ENCODE results near the gene EPHA5.

The EPHA5 gene

DNA sequence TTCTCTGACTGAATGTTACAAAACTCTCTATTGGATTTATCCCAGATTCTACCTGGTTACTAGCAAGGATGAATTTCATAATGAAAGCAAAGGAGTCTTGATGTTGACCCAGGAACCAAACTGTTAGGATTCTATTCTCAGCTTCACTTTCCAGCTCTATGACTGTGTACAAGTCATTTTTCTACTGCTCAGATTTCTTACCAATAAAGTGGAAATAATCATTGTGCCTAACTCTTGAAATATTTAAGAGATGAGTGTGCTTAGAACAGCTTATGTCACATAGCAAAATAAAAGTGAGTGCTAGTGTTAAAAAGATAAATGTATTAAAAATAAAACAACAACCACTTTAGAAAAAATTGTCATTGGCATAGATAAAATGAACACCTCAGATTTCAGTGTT lies 45.6 kb downstream of the EPHA5 start:
- no peak for DNase-seq (ENCODE audit: low read depth)

DNA sequence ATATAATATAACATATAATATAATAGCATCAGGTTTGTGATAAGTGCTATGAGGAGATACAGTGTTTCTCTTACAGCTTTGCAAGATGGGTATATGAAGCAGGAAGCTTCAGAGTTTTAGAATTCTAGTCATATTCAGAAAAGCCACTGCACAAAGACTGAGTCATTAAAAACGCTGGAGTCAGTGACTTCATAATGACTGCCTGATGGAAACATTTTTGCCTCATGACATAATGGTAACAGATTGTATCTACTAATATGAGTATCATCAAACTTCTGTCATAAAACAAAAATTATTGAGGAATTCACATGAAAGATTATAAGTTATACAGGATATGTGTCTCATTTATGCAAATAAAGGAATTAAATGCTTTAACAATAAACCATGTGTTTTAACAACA lies 46.8 kb downstream of the EPHA5 start:
- DNase-seq (ENCODE audit: low read depth): no peak

- DNase-seq (ENCODE audit: low read depth): no peak
Observed at GRCh38 chr4:65617416-65617815, 52.9 kb downstream of the EPHA5 start.

- DNase-seq (ENCODE audit: low read depth): no peak
Observed at GRCh38 chr4:65604515-65604914, 65.8 kb downstream of the EPHA5 start.

DNA sequence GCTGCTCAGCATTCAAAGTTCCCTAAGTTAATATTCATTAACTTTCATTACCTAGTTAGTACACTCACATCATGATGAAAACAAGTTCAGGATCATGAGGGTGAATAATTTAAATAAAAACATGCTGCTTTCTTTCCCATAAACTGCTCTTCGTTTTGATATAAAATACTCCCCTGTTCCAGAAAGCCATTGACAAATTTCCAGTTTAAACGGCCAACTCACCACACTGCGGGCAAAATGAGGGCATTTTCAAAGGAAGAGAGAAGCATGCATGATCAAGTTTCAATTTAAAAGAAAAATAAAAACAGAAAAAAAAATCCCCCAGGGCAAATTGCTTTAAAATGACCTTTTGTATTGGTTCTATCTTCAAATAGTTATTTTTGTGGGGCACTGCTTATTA lies 69.6 kb downstream of the EPHA5 start:
- DNase-seq (ENCODE audit: low read depth): no peak

DNA sequence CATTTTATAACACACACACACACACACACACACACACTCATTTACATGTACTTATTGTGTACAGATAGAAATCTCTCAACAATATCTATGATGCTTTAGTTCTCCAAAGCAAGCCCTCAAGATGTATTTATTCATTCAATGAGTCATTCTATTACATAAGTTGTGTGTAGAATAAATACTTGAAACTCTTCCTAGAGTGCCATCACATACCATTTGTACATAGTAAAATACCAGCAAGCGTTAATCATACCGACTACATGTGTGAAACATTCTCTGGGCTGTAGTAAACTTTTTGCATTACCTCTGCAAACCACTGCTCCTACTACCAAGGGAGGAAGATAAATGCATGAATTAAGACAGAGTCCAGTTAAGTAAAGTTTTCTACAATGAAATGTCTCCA lies 70.9 kb downstream of the EPHA5 start:
- DNase-seq (ENCODE audit: low read depth): no peak

DNA sequence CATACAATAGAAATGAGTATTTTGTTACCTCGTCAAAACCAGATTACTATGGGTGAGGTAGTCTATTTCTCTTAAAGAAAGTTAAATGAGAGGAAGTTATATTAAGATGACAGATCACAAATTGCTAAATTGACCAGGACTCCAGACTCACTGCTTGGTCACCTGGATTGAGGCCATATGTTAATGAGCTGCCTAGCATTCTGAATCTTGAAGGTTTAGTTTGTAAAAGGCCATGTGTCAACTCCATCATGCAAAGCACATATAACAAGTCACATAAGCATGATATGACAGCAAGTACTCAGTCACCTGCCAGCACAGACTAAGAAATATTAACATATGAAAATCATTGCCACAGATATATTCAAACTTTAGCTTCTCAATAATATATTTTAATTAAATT lies 72.6 kb downstream of the EPHA5 start:
- DNase-seq (ENCODE audit: low read depth): no peak

DNA sequence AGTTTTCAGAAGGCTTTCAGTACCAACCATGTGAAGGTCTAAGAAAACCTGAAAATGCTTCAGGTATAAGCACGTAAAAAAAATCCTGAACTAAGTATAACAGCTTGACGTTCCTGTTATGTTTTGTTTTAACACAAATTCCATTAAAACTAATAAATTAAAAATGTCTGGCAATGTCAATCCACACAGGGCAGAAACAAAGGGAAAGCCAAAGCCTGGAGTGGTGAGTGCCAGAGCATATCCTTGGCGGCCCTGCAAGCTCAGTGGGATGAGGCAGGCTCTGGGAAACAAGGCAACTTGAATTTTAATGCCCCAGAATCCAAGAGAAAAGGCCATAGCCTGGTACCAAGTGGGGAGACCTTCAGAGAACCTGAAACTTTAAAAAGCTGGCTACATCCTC lies 78.2 kb downstream of the EPHA5 start:
- no peak for DNase-seq (ENCODE audit: low read depth)

DNA sequence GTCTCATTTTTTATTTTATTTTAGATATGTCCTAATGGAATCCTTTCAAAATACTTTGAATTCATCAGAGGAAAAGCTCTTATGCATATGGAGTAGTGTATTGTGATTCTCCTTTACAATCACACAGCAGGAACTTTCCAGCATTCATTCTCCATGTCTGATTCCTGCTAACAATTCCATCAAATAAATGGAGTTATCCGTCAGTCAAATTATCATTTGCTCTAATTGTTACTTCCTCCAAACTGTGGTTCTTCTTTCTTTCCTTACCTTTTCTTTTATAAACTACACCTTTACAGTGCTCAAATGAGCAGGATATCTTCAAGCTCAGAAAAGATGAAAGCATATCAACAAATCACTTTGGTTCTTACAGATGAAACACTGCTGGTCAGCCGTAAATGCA lies 80.4 kb downstream of the EPHA5 start:
- DNase-seq (ENCODE audit: low read depth): no peak

DNA sequence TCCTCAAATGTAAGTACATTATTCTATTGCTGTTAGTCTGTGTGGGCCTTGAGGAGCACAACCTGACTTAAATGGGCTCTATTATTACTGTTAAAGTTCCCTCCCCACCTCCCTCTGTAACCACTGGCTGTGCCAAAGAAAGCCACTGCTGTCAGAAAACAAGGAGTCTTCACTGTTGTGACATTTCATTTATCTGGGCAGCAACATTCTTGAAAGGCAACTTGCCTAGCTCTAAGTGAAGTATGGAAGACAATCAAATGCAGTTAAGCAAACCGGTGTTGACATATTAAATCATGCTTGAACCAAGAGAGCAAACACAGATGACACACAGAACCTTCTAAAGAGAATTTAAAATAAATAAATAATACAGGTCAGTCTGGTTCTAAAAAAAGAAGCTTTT lies 81.0 kb downstream of the EPHA5 start:
- DNase-seq (ENCODE audit: low read depth): no peak

DNA sequence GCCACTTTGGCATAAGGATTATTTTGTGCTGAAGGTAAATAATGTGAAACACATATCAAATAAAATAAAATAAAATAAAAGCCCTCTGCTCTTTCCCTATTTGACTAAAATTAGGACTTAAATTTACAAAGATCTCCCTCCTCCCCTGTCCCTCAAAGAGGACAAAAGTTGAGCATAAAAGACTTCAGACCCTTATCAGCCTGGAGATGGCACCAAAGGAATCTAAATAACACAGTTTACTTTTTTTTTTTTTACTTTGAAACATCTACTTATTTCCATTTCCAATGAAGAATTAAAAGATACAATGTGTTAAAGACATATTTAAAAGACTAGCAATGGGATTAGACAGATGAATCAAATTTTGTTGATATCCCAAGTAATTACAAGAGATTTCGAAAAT lies 89.7 kb downstream of the EPHA5 start:
- no peak for DNase-seq (ENCODE audit: low read depth)

DNA sequence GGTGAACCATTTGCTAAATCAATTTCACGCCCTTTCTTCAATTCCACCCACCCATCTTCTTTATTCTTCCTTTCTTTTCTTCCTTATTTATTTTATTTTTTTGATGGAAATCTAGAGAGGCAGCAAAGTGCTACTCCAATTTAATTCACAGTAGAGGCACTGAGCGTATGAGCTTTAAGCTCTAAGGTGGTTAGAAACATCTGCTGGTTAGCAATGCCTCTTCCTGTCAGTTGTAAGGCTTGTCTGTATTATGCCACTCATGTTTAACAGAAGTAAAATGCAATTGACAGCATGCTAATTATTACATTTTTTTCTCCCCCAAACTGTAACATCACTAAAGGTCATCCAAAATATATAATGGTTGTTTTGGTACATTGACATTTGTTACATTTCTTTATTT lies 103.8 kb downstream of the EPHA5 start:
- DNase-seq (ENCODE audit: low read depth): no peak

DNA sequence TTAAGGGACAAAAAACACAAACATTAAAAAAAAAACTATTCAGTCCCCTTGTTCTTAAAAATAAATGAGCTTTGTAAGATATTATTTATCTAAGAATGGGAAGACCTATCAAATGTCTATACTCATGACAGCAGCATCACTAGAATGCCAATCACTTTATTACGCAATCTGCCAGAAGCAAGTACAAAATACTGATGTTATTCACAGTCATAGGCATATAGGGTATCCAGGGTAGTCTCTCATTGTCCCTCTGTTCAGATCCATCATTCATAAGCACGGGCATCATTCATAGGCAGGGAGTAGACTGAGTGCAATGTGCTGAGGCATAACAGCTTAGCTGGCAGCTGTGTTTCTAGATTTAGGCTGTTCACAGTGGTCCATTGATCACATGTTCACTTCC lies 109.1 kb downstream of the EPHA5 start:
- no peak for DNase-seq (ENCODE audit: low read depth)

- DNase-seq (ENCODE audit: low read depth): no peak
Observed at GRCh38 chr4:65559270-65559669, 111.0 kb downstream of the EPHA5 start.

DNA sequence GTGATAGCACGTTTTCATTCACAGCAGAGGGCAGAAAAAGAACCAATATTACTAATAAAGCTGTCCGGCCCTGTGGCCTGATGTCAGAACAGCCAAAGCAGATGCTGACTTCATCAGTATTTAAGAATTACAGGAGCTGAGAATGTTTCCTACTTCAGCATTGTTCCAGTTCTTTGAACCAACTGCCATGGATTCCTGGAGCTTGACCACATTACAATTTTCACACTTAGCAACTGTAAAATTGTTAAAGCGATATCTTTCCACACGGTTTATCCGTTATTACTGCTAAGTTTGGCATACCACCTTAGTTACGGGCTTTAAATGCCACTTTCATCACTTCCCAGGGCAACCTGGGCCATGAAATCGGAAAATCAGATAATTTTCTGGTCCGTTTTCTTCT lies 118.2 kb downstream of the EPHA5 start:
- no peak for DNase-seq (ENCODE audit: low read depth)

- no peak for DNase-seq (ENCODE audit: low read depth)
Observed at GRCh38 chr4:65550500-65550899, 119.8 kb downstream of the EPHA5 start.

GRCh38 chr4:65546882-65547416 lies 123.3 kb downstream of the EPHA5 start:
- no peak for DNase-seq (ENCODE audit: low read depth)

GRCh38 chr4:65538571-65538970 lies 131.7 kb downstream of the EPHA5 start:
- no peak for DNase-seq (ENCODE audit: low read depth)

GRCh38 chr4:65535113-65535512 lies 135.2 kb downstream of the EPHA5 start:
- DNase-seq (ENCODE audit: low read depth): no peak

DNA sequence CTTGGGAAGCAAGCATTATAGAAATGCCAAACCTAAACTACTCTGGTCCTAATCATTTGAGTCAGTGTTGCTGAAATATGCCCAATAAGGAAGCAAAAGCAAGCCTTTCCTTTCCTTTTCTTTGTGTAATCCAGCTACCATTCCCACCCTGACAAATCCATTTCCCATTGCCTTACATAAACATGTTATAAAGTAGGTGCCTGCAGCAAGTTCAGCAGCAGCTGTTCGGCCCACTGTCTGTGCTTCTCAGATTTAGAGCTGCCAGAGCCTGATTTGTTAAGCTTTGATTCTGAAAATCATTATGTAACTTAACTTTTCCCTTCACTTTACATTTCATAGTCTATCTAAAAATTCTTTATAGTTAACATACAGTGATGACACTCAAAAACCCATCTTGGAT lies 148.6 kb downstream of the EPHA5 start:
- no peak for DNase-seq (ENCODE audit: low read depth)

DNA sequence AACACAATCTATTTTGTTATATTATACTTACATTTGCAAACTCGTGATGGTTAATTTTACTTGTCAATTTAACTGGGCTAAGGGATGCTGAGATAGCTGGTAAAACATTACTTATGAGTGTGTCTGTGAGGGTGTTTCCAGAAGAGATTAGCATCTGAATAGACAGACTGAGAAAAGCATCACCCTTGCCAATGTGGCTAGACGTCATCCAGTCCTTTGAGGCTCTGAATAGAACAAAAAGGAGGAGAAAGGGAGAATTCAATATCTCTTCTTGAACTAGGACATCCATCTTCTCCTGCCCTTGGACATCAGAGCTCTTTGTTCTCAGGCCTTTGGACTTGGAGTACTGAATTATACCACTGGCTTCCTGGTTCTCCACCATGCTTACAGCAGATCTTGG lies 154.6 kb downstream of the EPHA5 start:
- DNase-seq (ENCODE audit: low read depth): no peak

DNA sequence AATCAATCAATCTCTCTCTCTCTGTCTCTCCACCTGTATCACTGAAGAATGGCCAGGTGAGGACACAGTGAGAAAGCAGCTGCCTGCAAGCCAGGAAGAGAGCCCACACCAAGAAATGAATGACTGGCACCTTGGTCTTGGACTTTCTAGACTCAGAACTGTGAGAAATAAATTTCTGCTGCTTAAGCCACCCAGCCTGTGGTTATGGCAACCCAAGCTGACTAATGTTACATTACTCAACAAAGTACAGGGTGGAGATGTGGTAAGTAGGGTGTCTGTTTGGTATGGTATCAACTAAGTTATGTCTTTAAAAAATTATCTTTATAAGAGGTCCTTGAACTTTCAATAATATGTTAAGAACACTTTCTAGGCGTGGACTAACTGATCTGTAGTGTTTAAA lies 159.3 kb downstream of the EPHA5 start:
- DNase-seq (ENCODE audit: low read depth): no peak

- no peak for DNase-seq (ENCODE audit: low read depth)
Observed at GRCh38 chr4:65508168-65508567, 162.1 kb downstream of the EPHA5 start.

- no peak for DNase-seq (ENCODE audit: low read depth)
Observed at GRCh38 chr4:65502131-65502701, 168.1 kb downstream of the EPHA5 start.

DNA sequence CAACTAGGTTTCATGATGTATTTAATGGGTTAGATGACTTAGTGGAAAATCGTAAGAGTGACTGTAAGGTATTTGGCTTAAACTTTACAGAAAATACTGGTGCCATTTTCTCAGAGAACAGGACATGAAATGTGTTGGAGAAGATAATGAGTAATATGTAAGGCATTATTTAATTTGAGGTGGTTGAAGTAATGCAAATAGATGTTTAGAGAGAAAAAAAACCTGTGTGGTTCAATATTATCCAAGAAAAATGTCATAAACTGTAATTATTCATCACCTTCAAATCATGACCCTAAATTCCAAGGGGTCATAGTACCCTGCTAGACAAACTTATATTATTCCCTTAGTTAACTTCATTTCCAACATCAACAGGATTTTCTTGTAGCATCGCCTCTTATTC lies 171.7 kb downstream of the EPHA5 start:
- no peak for DNase-seq (ENCODE audit: low read depth)
